NB4 (cell line): ENCODE data around the gene RDM1.

Experiments used
- DNase-seq: peaks from one replicate; pipeline ENCODE4 v3.0.0; 2010; ENCODE audit warnings: low read depth
- H3K4me3 ChIP-seq: one replicate; pipeline ENCODE4 v1.5.1; 2011; ENCODE audit warnings: mild to moderate bottlenecking, low read depth, low read length, moderate library complexity
- CTCF ChIP-seq: IDR thresholded peaks from one replicate; pipeline ENCODE4 v1.5.1; 2012; ENCODE audit warnings: low read depth, low read length
- MAX ChIP-seq: IDR thresholded peaks from 2 replicates; pipeline ENCODE4 v1.6.1; 2011; ENCODE audit warnings: low read depth, low read length
- MYC ChIP-seq: IDR thresholded peaks from 2 replicates; pipeline ENCODE4 v1.6.1; 2011; ENCODE audit warnings: low read depth, low read length
- POLR2A ChIP-seq: IDR thresholded peaks from 2 replicates; pipeline ENCODE4 v1.6.1; 2011; ENCODE audit warnings: mild to moderate bottlenecking; ENCODE audit not compliant: insufficient read length; ENCODE audit errors: extremely low read depth

The RDM1 gene

DNA sequence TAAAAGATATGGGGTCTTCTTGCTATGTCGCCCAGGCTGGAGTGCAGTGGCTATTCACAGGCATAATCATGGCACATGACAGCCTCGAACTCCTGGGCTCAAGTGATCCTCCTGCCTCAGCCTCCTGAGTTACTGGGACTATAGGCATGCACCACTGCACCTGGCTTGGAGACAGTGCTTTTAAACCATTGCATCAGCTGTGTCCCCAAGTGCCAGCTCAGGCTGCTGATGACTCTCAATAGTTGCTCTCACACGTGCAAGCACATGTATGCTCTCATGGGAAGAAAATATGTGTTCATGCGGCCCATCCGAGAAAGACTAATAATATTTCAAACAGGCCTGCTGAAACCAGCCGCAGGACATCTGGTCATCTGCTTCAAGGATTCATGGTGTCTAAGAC lies 42.0 kb upstream of the RDM1 start:
- DNase-seq: no peak
- no peak for TF ChIP-seq MAX
- no peak for TF ChIP-seq MYC
- TF ChIP-seq POLR2A: no peak
- no peak for TF ChIP-seq CTCF
- no peak overlapping the region for H3K4me3 ChIP-seq

GRCh38 chr17:35972066-35972465 lies 41.5 kb upstream of the RDM1 start:
- DNase-seq: no peak
- TF ChIP-seq CTCF (no peak), MYC (no peak), POLR2A (no peak), MAX (no peak)
- no peak overlapping the region for H3K4me3 ChIP-seq

DNA sequence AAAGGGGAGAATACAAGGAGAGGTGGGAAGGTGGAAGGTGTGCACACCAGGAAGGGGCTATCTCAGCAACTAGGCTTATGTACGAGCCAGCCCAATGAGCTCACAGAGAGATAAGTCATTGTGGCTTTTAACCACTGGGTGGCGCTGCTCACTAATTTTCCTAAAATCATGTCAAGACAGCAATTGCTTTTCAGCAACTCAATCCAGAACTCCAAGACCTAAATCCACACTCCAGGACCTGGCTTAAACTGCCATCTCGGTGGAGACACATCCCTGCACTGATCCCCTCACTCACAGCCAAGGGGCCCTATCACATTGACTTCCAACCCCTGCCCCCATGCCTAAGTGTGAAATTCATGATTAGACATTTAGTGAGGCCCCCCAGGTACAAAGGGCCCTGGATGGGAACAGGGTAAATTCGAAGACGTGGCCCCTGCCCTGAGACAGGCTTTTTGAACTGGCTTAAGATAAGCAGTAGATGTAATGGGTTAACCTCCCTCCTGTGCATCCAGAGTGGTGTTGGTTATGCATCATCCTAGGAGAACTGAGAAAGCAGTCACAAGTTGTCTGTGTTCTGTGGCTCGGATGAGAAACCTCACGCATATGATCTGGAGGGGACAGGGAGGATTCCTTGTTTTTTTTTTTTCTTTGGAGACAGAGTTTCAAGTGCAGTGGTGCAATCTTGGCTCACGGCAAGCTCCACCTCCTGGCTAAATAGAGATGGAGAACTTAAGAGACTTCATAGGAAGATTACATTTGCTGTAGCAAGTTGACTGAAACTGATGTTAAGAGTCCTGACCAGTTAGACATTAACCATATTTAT lies 39.2 kb upstream of the RDM1 start:
- no peak overlapping the region for H3K4me3 ChIP-seq
- TF ChIP-seq CTCF (peak; percentile 75), MAX (no peak)
- peak; percentile 87 for DNase-seq

DNA sequence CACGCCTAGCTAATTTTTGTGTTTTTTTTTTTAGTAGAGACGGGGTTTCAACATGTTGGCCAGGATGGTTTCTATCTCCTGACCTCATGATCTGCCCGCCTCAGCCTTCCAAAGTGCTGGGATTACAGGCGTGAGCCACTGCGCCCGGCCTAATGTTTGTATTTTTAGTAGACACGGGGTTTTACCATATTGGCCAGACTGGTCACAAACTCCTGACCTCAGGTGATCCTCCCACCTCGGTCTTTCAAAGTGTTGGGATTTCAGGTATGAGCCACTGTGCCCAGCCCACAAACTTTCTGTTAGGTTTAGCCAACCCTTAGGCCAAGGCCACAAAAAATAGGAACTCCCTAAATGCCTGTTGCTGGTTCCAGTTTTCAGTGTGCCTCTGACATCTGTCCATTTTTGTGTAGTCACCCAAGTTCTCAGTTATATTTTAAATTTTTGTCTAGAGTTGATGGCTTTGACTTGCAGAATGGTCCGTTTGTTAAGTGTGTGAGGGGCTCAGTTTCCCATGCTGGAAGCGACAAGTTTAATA lies 38.0 kb upstream of the RDM1 start:
- TF ChIP-seq POLR2A (no peak), MAX (no peak), MYC (no peak), CTCF (no peak)
- peak; percentile 23 for DNase-seq
- no peak overlapping the region for H3K4me3 ChIP-seq

- no peak overlapping the region for H3K4me3 ChIP-seq
- TF ChIP-seq POLR2A (no peak), MAX (no peak), CTCF (no peak), MYC (no peak)
- no peak for DNase-seq
These were observed 34.7 kb upstream of the RDM1 start for GRCh38 chr17:35965272-35965671.
